NCI-H187 treated with DMSO at 0.1 percent for 48 hours (cell line): ENCODE measurements around the gene DNAJC1.

Source experiments
- DNase-seq: peaks from one replicate; lab custom pipeline; 2025; lab: John Stamatoyannopoulos, UW

Gene DNAJC1

GRCh38 chr10:21759232-21759631, 244.3 kb downstream of the DNAJC1 start:
- no peak for DNase-seq

GRCh38 chr10:21758696-21759095, 244.8 kb downstream of the DNAJC1 start:
- no peak for DNase-seq

GRCh38 chr10:21758239-21758638, 245.3 kb downstream of the DNAJC1 start:
- DNase-seq: no peak

GRCh38 chr10:21757185-21757901, 246.2 kb downstream of the DNAJC1 start:
- no peak for DNase-seq

GRCh38 chr10:21756707-21757106, 246.8 kb downstream of the DNAJC1 start:
- DNase-seq: no peak

GRCh38 chr10:21754410-21755011, 249.0 kb downstream of the DNAJC1 start:
- no peak for DNase-seq

- no peak for DNase-seq
Measured at GRCh38 chr10:21753497-21754270, 249.8 kb downstream of the DNAJC1 start.

GRCh38 chr10:21751341-21752310, 251.9 kb downstream of the DNAJC1 start:
- DNase-seq: no peak

GRCh38 chr10:21750424-21750823, 253.1 kb downstream of the DNAJC1 start:
- no peak for DNase-seq

- DNase-seq: no peak
Measured at GRCh38 chr10:21749788-21750187, 253.7 kb downstream of the DNAJC1 start.

- no peak for DNase-seq
Measured at GRCh38 chr10:21747809-21748208, 255.7 kb downstream of the DNAJC1 start.

GRCh38 chr10:21746118-21746517, 257.4 kb downstream of the DNAJC1 start:
- no peak for DNase-seq

- DNase-seq: no peak
Measured at GRCh38 chr10:21744223-21744622, 259.3 kb downstream of the DNAJC1 start.

- DNase-seq: no peak
Measured at GRCh38 chr10:21742740-21743412, 260.7 kb downstream of the DNAJC1 start.

- DNase-seq: no peak
Measured at GRCh38 chr10:21740989-21741388, 262.5 kb downstream of the DNAJC1 start.

GRCh38 chr10:21737106-21737505, 266.4 kb downstream of the DNAJC1 start:
- DNase-seq: no peak

- no peak for DNase-seq
Measured at GRCh38 chr10:21733710-21734109, 269.8 kb downstream of the DNAJC1 start.

GRCh38 chr10:21732067-21732772, 271.3 kb downstream of the DNAJC1 start:
- no peak for DNase-seq

GRCh38 chr10:21728618-21729017, 274.9 kb downstream of the DNAJC1 start:
- DNase-seq: no peak

- DNase-seq: no peak
Measured at GRCh38 chr10:21727452-21728168, 275.9 kb downstream of the DNAJC1 start.
